ENCODE measurements around the gene IFTAP.

GRCh38 chr11:36605221-36606216 is 11.2 kb downstream of the IFTAP start:
- TF ChIP-seq CTCF (IDR thresholded peaks at IDR 0.05; ENCODE audit: poor library complexity): no peak
- TF ChIP-seq EZH2 (IDR thresholded peaks at IDR 0.05; ENCODE audit: borderline replicate concordance): no peak
- no peak for TF ChIP-seq EZH2phosphoT487 (IDR thresholded peaks at IDR 0.05; ENCODE audit: low read depth, severe bottlenecking, unreplicated experiment)
